ENCODE results near the gene LRRC32. TPM values are rescaled to one million over a fixed set of nuclear protein-coding genes. Genes with fewer than 3 reads are reported as not detected.

The LRRC32 gene
- total and polyA plus RNA-seq, 2 donors (not counting 1 experiment from before 2014, with no cell fraction given): 19.2 to 103 TPM

DNA sequence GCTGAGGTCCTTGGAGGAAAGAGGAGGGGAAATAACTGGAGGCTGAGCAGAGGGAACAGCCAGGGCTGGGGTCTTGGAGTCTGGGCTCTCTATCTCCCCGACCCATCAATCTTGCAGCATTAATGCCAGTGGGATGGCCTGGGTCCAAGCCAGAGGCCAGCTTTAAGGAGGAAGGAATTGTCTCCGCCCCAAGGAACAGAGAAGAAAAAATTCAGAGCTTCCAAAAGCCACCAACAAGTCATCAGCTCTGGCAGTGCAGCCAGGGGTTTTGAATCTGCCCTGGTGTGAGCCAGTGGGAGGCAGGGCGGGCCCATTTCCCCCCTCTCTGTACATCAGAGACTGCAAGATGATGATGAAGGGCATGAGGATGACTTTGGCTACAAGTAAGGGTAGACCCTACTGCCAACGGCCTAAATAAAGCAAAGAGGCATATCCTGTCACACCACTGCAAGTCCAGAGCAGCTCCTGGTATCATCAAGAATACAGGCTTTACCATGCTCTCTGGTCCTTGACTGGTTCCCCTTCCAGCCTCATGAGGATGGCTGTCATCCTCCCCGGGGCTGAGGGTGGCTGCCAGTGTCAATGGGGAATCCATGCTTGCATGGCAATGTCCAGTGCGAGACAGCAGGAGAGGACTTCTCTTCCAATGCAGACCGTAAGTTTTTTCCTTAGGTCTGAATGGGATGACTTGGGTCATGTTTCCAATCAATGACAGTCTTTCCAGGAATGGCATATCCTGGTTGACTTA is 34.4 kb downstream of the LRRC32 start:
- no peaks in the 10 kb centered on the region for H3K36me3 ChIP-seq (ENCODE audit: control insufficient read depth, insufficient read depth, low read length)
- H3K4me2 ChIP-seq (ENCODE audit: extremely low read depth, insufficient read depth, low read length): no peak overlapping the region
- peaks cover 16% of the 10 kb centered on the region for H3K27me3 ChIP-seq (ENCODE audit: control insufficient read depth, insufficient read depth, low read length)
- H3K79me2 ChIP-seq (ENCODE audit: control insufficient read depth, insufficient read depth, low read length): no peaks in the 10 kb centered on the region
- no peaks in the 10 kb centered on the region for H3K9me3 ChIP-seq (ENCODE audit: control insufficient read depth, insufficient read depth, low read depth, low read length)
- H2AFZ ChIP-seq (ENCODE audit: low read length): no peak overlapping the region
- H3K27ac ChIP-seq (ENCODE audit: insufficient read depth, low read length): no peak overlapping the region
- no peak overlapping the region for H3K4me3 ChIP-seq (replicated peaks in 1 of 4; ENCODE audit: control extremely low read depth in 1 of 4, insufficient read depth in 1 of 4, low read depth in 3 of 4, low read length in 4 of 4)
- H4K20me1 ChIP-seq (ENCODE audit: control insufficient read depth, extremely low read depth, insufficient read depth, low read length): no peaks in the 10 kb centered on the region
- no peak for TF ChIP-seq EZH2 (IDR thresholded peaks at IDR 0.05; ENCODE audit: low read length, missing control alignments)
- TF ChIP-seq, protein P1, sequence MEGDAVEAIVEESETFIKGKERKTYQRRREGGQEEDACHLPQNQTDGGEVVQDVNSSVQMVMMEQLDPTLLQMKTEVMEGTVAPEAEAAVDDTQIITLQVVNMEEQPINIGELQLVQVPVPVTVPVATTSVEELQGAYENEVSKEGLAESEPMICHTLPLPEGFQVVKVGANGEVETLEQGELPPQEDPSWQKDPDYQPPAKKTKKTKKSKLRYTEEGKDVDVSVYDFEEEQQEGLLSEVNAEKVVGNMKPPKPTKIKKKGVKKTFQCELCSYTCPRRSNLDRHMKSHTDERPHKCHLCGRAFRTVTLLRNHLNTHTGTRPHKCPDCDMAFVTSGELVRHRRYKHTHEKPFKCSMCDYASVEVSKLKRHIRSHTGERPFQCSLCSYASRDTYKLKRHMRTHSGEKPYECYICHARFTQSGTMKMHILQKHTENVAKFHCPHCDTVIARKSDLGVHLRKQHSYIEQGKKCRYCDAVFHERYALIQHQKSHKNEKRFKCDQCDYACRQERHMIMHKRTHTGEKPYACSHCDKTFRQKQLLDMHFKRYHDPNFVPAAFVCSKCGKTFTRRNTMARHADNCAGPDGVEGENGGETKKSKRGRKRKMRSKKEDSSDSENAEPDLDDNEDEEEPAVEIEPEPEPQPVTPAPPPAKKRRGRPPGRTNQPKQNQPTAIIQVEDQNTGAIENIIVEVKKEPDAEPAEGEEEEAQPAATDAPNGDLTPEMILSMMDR (conservative IDR thresholded peaks at IDR 0.05 in 1 of 2, IDR thresholded peaks at IDR 0.05 in 1 of 2; ENCODE audit: low read depth in 1 of 2, low read length in 2 of 2): no peak
- H3K9ac ChIP-seq (ENCODE audit: insufficient read depth, low read length): no peak overlapping the region
- no peak for DNase-seq (ENCODE audit: low read depth in 2 of 2)
- no peaks in the 10 kb centered on the region for H3K4me1 ChIP-seq (ENCODE audit: control insufficient read depth, extremely low read depth, insufficient read depth, low read length)

DNA sequence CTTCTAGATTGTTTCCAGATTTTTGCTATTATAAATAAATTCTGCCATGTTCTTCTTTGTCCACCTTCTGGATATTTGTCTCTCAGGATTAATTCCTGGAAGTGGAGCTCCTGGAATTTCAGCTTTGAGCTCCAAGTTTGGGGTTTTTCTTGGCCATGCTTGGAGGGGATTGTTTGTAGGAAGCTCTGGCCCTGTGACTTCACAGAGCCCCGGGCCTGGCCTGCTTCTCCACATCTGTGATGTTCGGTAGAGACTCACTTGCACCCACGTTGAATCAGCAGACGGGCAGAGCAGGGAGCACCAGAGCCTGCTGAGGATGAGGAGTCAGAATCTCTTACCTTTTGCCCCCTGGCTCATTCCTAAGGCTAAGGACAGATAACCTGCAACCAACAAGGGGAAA is 35.7 kb downstream of the LRRC32 start:
- DNase-seq (ENCODE audit: low read depth in 2 of 2): no peak
- Histone ChIP-seq H2AFZ (ENCODE audit: low read length) (no peak overlapping the region), H3K36me3 (ENCODE audit: control insufficient read depth, insufficient read depth, low read length) (no peaks in the 10 kb centered on the region), H3K27me3 (ENCODE audit: control insufficient read depth, insufficient read depth, low read length) (peaks cover 11% of the 10 kb centered on the region), H3K79me2 (ENCODE audit: control insufficient read depth, insufficient read depth, low read length) (no peaks in the 10 kb centered on the region), H3K9me3 (ENCODE audit: control insufficient read depth, insufficient read depth, low read depth, low read length) (no peaks in the 10 kb centered on the region), H3K4me2 (ENCODE audit: extremely low read depth, insufficient read depth, low read length) (no peak overlapping the region), H3K4me3 (replicated peaks in 1 of 4; ENCODE audit: control extremely low read depth in 1 of 4, insufficient read depth in 1 of 4, low read depth in 3 of 4, low read length in 4 of 4) (no peak overlapping the region), H3K4me1 (ENCODE audit: control insufficient read depth, extremely low read depth, insufficient read depth, low read length) (peaks cover 3% of the 10 kb centered on the region), H4K20me1 (ENCODE audit: control insufficient read depth, extremely low read depth, insufficient read depth, low read length) (no peaks in the 10 kb centered on the region), H3K9ac (ENCODE audit: insufficient read depth, low read length) (no peak overlapping the region), H3K27ac (ENCODE audit: insufficient read depth, low read length) (no peak overlapping the region)
- no peak for TF ChIP-seq EZH2 (IDR thresholded peaks at IDR 0.05; ENCODE audit: low read length, missing control alignments)
- TF ChIP-seq, protein P1 (conservative IDR thresholded peaks at IDR 0.05 in 1 of 2, IDR thresholded peaks at IDR 0.05 in 1 of 2; ENCODE audit: low read depth in 1 of 2, low read length in 2 of 2): no peak

DNA sequence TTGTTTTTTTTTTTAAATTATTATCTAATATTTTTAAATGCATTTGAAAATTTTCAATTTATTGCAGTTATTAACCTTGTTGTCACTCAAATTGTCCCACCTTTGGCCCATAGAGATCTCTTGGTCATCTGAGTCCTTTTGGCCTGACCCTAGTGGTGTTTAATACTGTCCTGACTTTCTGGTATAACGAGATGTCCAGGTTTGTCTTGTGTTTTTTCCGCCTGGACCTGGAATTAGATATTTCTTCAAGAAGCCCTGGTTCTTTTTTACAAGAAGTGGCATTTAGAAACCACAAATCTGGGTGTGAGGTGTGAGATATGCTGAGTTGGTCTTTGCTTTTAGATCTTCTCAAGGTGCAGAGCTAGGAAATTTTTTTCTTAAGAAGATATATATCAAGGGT is 38.1 kb downstream of the LRRC32 start:
- Histone ChIP-seq H3K36me3 (ENCODE audit: control insufficient read depth, insufficient read depth, low read length) (no peaks in the 10 kb centered on the region), H2AFZ (ENCODE audit: low read length) (no peak overlapping the region), H3K79me2 (ENCODE audit: control insufficient read depth, insufficient read depth, low read length) (no peaks in the 10 kb centered on the region), H3K4me1 (ENCODE audit: control insufficient read depth, extremely low read depth, insufficient read depth, low read length) (peaks cover 12% of the 10 kb centered on the region), H3K9ac (ENCODE audit: insufficient read depth, low read length) (no peak overlapping the region), H3K27ac (ENCODE audit: insufficient read depth, low read length) (no peak overlapping the region), H3K27me3 (ENCODE audit: control insufficient read depth, insufficient read depth, low read length) (peaks cover 5% of the 10 kb centered on the region), H3K4me3 (replicated peaks in 1 of 4; ENCODE audit: control extremely low read depth in 1 of 4, insufficient read depth in 1 of 4, low read depth in 3 of 4, low read length in 4 of 4) (no peak overlapping the region), H3K9me3 (ENCODE audit: control insufficient read depth, insufficient read depth, low read depth, low read length) (no peaks in the 10 kb centered on the region), H4K20me1 (ENCODE audit: control insufficient read depth, extremely low read depth, insufficient read depth, low read length) (no peaks in the 10 kb centered on the region), H3K4me2 (ENCODE audit: extremely low read depth, insufficient read depth, low read length) (no peak overlapping the region)
- DNase-seq (ENCODE audit: low read depth in 2 of 2): no peak
- TF ChIP-seq, protein P1 (conservative IDR thresholded peaks at IDR 0.05 in 1 of 2, IDR thresholded peaks at IDR 0.05 in 1 of 2; ENCODE audit: low read depth in 1 of 2, low read length in 2 of 2): no peak
